ENCODE data around the gene DIS3L. TPM values are rescaled to one million over a fixed set of nuclear protein-coding genes. Genes with fewer than 3 reads are reported as not detected.

DIS3L gene
- total RNA-seq, 1 experiment from 2014 or later = 31.1 TPM

- ChIA-PET POLR2A (no interaction called here), CTCF (no interaction called here)
- Histone ChIP-seq H3K9me3 (ENCODE audit: control insufficient read depth, insufficient read depth, low read depth, low read length) (no peaks in the 10 kb centered on the region), H3K4me1 (ENCODE audit: control insufficient read depth, insufficient read depth, low read length) (peaks cover 5% of the 10 kb centered on the region; the same call in 1 of the 2 replicates), H3K27ac (ENCODE audit: low read length) (no peak within 1 kb of the TSS), H3K27me3 (ENCODE audit: control insufficient read depth, insufficient read depth, low read length) (peaks cover 27% of the 10 kb centered on the region), H3K36me3 (ENCODE audit: control insufficient read depth, insufficient read depth, low read length) (no peaks in the 10 kb centered on the region), H3K4me3 (ENCODE audit: low read depth in 2 of 2, low read length in 2 of 2) (peak within 1 kb of the TSS; percentile 47 to 74)
- ATAC-seq = peak; percentile 68
- in situ Hi-C loops (cut with HindIII; ENCODE audit: low pct_unique_long_range_greater_than_20kb, low sequenced_read_pairs) (no loop called here), intact Hi-C loops (cut with micrococcal nuclease; ENCODE audit: unreplicated experiment) (no loop called here)
- no TSS peak for BruUV-seq (replicated peaks)
- DNase-seq (ENCODE audit: low read depth, low spot score) = no peak
- TF ChIP-seq CTCF (IDR thresholded peaks at IDR 0.05) (no peak), REST (IDR thresholded peaks at IDR 0.05; ENCODE audit: insufficient read depth in 1 of 2, low read depth in 2 of 2, low read length in 1 of 2) (no peak), SIN3A (IDR thresholded peaks at IDR 0.05; ENCODE audit: borderline replicate concordance, insufficient read depth, low read depth, low read length) (no peak)
These were observed 39.8 kb upstream of the DIS3L start, which contains the start of gene MEGF11 for GRCh38 chr15:66253418-66254088. TSS of gene MEGF11 (minus strand) at chr15:66253750. CDS start at chr15:66128403, 125,347 bp downstream.

- ChIA-PET CTCF (no interaction called here), POLR2A (no interaction called here)
- Histone ChIP-seq H3K4me3 (ENCODE audit: low read depth in 2 of 2, low read length in 2 of 2) (peak overlapping the region; percentile 47 to 74; a peak in 3 of 4 replicates), H3K27me3 (ENCODE audit: control insufficient read depth, insufficient read depth, low read length) (peaks cover 21% of the 10 kb centered on the region), H3K9me3 (ENCODE audit: control insufficient read depth, insufficient read depth, low read depth, low read length) (no peaks in the 10 kb centered on the region), H3K4me1 (ENCODE audit: control insufficient read depth, insufficient read depth, low read length) (peaks cover 5% of the 10 kb centered on the region; the same call in 1 of the 2 replicates), H3K27ac (ENCODE audit: low read length) (no peak overlapping the region), H3K36me3 (ENCODE audit: control insufficient read depth, insufficient read depth, low read length) (no peaks in the 10 kb centered on the region)
- BruUV-seq (replicated peaks) = no TSS peak
- TF ChIP-seq CTCF (IDR thresholded peaks at IDR 0.05) (no peak), TCF7L2 (IDR thresholded peaks at IDR 0.05; ENCODE audit: low read depth, low read length) (no peak), POLR2AphosphoS5 (IDR thresholded peaks at IDR 0.05; ENCODE audit: low read depth, low read length) (no peak), SIN3A (IDR thresholded peaks at IDR 0.05; ENCODE audit: borderline replicate concordance, insufficient read depth, low read depth, low read length) (no peak), REST (IDR thresholded peaks at IDR 0.05; ENCODE audit: insufficient read depth in 1 of 2, low read depth in 2 of 2, low read length in 1 of 2) (no peak)
- intact Hi-C loops (cut with micrococcal nuclease; ENCODE audit: unreplicated experiment) (no loop called here), in situ Hi-C loops (cut with HindIII; ENCODE audit: low pct_unique_long_range_greater_than_20kb, low sequenced_read_pairs) (no loop called here)
- DNase-seq (ENCODE audit: low read depth, low spot score) (no peak), ATAC-seq (no peak)
These were observed 39.0 kb upstream of the DIS3L start for GRCh38 chr15:66254089-66254950.

All from Panc1 (cell line).